Neural cell (in vitro differentiated cells): ENCODE measurements around the gene RGP1. TPM values are rescaled to one million over a fixed set of nuclear protein-coding genes. Genes with fewer than 3 reads are reported as not detected.

Experiments
- H2AFZ ChIP-seq: fragments of 200-600, 300-800 bp; sonication (generic), shearing (Covaris generic); 2 replicates; pipeline ENCODE4 v1.6.0; 2014; ENCODE audit warnings: low read depth, mild to moderate bottlenecking, antibody characterized with exemption, low read length, moderate library complexity
- H3F3A ChIP-seq: fragments of 200-600 bp; shearing (Covaris generic); 2 replicates; pipeline ENCODE4 v1.6.1; 2016; ENCODE audit warnings: mild to moderate bottlenecking, moderate library complexity, mixed read lengths, antibody characterized with exemption, low read length; ENCODE audit not compliant: insufficient read depth, poor library complexity, severe bottlenecking
- H3K27ac ChIP-seq: fragments of 200-600, 300-800 bp; sonication (generic), shearing (Covaris generic); 2 replicates; pipeline ENCODE4 v1.5.1; 2014; ENCODE audit warnings: mild to moderate bottlenecking, low read length, moderate library complexity
- H3K27me3 ChIP-seq: fragments of 300-800, 200-600 bp; sonication (generic), shearing (Covaris generic); 2 replicates; pipeline ENCODE4 v1.6.0; 2014; ENCODE audit warnings: mild to moderate bottlenecking, low read depth, low read length, moderate library complexity; ENCODE audit not compliant: insufficient read depth
- H3K36me3 ChIP-seq: fragments of 300-800, 200-600 bp; sonication (generic), shearing (Covaris generic); 2 replicates; pipeline ENCODE4 v1.5.1; 2014; ENCODE audit warnings: mild to moderate bottlenecking, antibody characterized with exemption, low read length, moderate library complexity; ENCODE audit not compliant: insufficient read depth
- H3K4me2 ChIP-seq: fragments of 300-800, 200-600 bp; sonication (generic), shearing (Covaris generic); 2 replicates; pipeline ENCODE4 v1.6.0; 2014; ENCODE audit warnings: mild to moderate bottlenecking, low read length
- H3K4me3 ChIP-seq: fragments of 300-800, 200-600 bp; sonication (generic), shearing (Covaris generic); 2 replicates; pipeline ENCODE4 v1.5.1; 2014; ENCODE audit warnings: mild to moderate bottlenecking, low read length, moderate library complexity
- H3K79me2 ChIP-seq: fragments of 200-600 bp; shearing (Covaris generic); replicated peaks from 2 replicates; pipeline ENCODE4 v1.6.0; 2014; ENCODE audit warnings: mild to moderate bottlenecking, low read length, moderate library complexity; ENCODE audit not compliant: insufficient read depth
- H3K9ac ChIP-seq: fragments of 300-800, 200-600 bp; sonication (generic), shearing (Covaris generic); 2 replicates; pipeline ENCODE4 v1.6.1; 2016; ENCODE audit warnings: mild to moderate bottlenecking, low read length, mixed read lengths
- H3K9me2 ChIP-seq: fragments of 200-600 bp; shearing (Covaris generic); 2 replicates; pipeline ENCODE4 v1.6.1; 2016; ENCODE audit warnings: mild to moderate bottlenecking, low read length, mixed read lengths; ENCODE audit not compliant: insufficient read depth
- H3K9me3 ChIP-seq: fragments of 200-600, 300-800 bp; sonication (generic), shearing (Covaris generic); 2 replicates; pipeline ENCODE4 v1.6.1; 2016; ENCODE audit warnings: mild to moderate bottlenecking, mixed run types, low read length, moderate library complexity, mixed read lengths
- H4K20me1 ChIP-seq: fragments of 200-600 bp; shearing (Covaris generic); 2 replicates; pipeline ENCODE4 v1.6.1; 2016; ENCODE audit warnings: mild to moderate bottlenecking, mixed run types; ENCODE audit not compliant: insufficient read depth
- EP300 ChIP-seq: fragments of 450-650 bp; conservative IDR thresholded peaks from 2 replicates; pipeline ENCODE4 v1.6.1; 2014; ENCODE audit warnings: antibody characterized with exemption, mild to moderate bottlenecking, moderate library complexity; ENCODE audit not compliant: poor library complexity, severe bottlenecking
- EZH2 ChIP-seq: fragments of 200-600, 300-800 bp; shearing (Covaris generic), sonication (generic); IDR thresholded peaks from 2 replicates; pipeline ENCODE4 v1.6.1; 2014; ENCODE audit warnings: antibody characterized with exemption, low read length, borderline replicate concordance, mild to moderate bottlenecking; ENCODE audit not compliant: insufficient read depth, poor library complexity, severe bottlenecking
- MXI1 ChIP-seq: fragments of 450-650 bp; conservative IDR thresholded peaks from 2 replicates; pipeline ENCODE4 v1.6.1; 2014; ENCODE audit warnings: antibody characterized with exemption, mild to moderate bottlenecking; ENCODE audit not compliant: poor library complexity, severe bottlenecking
- POLR2AphosphoS5 ChIP-seq: IDR thresholded peaks from 2 replicates; pipeline ENCODE4 v1.6.1; 2012
- RAD21 ChIP-seq: fragments of 450-650 bp; conservative IDR thresholded peaks from 2 replicates; pipeline ENCODE4 v1.6.1; 2014; ENCODE audit warnings: antibody characterized with exemption, mild to moderate bottlenecking, moderate library complexity
- SMC3 ChIP-seq: fragments of 450-650 bp; conservative IDR thresholded peaks from 2 replicates; pipeline ENCODE4 v1.6.1; 2014; ENCODE audit warnings: antibody characterized with exemption, mild to moderate bottlenecking, moderate library complexity; ENCODE audit not compliant: poor library complexity
- TAF1 ChIP-seq: IDR thresholded peaks from 2 replicates; pipeline ENCODE4 v1.6.1; 2012; ENCODE audit warnings: low read depth
- polyA plus RNA-seq: library from polyadenylated mRNA; depleted of rRNA; stranded (reverse); fragments of >200 nt; gene quantifications from 2 replicates; pipeline ENCODE4 v1.2.3, GENCODE V29; 2014
- TF ChIP-seq, protein P1 (sequence below): IDR thresholded peaks from 2 replicates; pipeline ENCODE4 v1.6.1; 2012; ENCODE audit warnings: borderline replicate concordance
- TF ChIP-seq, protein P2 (sequence below): fragments of 450-650 bp; IDR thresholded peaks from 2 replicates; pipeline ENCODE4 v1.5.1; 2014; ENCODE audit warnings: antibody characterized with exemption, mild to moderate bottlenecking, moderate library complexity; ENCODE audit not compliant: poor library complexity, severe bottlenecking

Gene RGP1
- polyA plus RNA-seq, 1 donor from 2014 or later: 8.1 TPM

DNA sequence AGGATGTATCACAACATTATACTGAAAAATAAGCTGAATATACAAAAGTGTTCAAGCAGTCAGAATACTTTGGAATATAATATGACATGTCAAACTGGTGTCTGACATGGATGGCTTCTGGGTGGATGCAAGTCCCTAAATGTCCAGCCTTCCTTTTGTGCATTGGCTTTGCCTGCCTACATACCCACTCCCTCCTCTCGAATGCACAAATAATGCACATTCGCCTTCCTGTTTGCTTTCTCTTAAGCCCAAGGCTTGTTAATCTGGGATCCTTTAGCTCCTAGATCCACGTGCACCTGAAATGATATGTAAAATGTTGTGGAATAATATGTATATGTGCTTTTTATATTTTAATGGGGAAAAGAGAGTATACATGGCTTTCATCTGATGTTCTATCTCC, 29.4 kb downstream of the RGP1 start:
- H3K27me3 ChIP-seq: no peaks in the 10 kb centered on the region
- H3K9me2 ChIP-seq: no peaks in the 10 kb centered on the region
- H3K4me3 ChIP-seq: no peak overlapping the region
- H3K9ac ChIP-seq: no peak overlapping the region
- no peaks in the 10 kb centered on the region for H3K9me3 ChIP-seq
- no peak overlapping the region for H2AFZ ChIP-seq
- H3K4me2 ChIP-seq: no peak overlapping the region
- no peaks in the 10 kb centered on the region for H3K79me2 ChIP-seq
- H3K36me3 ChIP-seq: no peaks in the 10 kb centered on the region
- no peak for TF ChIP-seq EZH2
- TF ChIP-seq, protein P1, sequence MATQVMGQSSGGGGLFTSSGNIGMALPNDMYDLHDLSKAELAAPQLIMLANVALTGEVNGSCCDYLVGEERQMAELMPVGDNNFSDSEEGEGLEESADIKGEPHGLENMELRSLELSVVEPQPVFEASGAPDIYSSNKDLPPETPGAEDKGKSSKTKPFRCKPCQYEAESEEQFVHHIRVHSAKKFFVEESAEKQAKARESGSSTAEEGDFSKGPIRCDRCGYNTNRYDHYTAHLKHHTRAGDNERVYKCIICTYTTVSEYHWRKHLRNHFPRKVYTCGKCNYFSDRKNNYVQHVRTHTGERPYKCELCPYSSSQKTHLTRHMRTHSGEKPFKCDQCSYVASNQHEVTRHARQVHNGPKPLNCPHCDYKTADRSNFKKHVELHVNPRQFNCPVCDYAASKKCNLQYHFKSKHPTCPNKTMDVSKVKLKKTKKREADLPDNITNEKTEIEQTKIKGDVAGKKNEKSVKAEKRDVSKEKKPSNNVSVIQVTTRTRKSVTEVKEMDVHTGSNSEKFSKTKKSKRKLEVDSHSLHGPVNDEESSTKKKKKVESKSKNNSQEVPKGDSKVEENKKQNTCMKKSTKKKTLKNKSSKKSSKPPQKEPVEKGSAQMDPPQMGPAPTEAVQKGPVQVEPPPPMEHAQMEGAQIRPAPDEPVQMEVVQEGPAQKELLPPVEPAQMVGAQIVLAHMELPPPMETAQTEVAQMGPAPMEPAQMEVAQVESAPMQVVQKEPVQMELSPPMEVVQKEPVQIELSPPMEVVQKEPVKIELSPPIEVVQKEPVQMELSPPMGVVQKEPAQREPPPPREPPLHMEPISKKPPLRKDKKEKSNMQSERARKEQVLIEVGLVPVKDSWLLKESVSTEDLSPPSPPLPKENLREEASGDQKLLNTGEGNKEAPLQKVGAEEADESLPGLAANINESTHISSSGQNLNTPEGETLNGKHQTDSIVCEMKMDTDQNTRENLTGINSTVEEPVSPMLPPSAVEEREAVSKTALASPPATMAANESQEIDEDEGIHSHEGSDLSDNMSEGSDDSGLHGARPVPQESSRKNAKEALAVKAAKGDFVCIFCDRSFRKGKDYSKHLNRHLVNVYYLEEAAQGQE: no peak
- no peak for TF ChIP-seq EP300
- TF ChIP-seq POLR2AphosphoS5: no peak
- no peak for TF ChIP-seq RAD21
- TF ChIP-seq MXI1: no peak
- no peak for TF ChIP-seq SMC3
- TF ChIP-seq, protein P2, sequence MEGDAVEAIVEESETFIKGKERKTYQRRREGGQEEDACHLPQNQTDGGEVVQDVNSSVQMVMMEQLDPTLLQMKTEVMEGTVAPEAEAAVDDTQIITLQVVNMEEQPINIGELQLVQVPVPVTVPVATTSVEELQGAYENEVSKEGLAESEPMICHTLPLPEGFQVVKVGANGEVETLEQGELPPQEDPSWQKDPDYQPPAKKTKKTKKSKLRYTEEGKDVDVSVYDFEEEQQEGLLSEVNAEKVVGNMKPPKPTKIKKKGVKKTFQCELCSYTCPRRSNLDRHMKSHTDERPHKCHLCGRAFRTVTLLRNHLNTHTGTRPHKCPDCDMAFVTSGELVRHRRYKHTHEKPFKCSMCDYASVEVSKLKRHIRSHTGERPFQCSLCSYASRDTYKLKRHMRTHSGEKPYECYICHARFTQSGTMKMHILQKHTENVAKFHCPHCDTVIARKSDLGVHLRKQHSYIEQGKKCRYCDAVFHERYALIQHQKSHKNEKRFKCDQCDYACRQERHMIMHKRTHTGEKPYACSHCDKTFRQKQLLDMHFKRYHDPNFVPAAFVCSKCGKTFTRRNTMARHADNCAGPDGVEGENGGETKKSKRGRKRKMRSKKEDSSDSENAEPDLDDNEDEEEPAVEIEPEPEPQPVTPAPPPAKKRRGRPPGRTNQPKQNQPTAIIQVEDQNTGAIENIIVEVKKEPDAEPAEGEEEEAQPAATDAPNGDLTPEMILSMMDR: no peak
- no peak for TF ChIP-seq TAF1
- H3F3A ChIP-seq: no peaks in the 10 kb centered on the region
- no peak overlapping the region for H3K27ac ChIP-seq
- H4K20me1 ChIP-seq: no peaks in the 10 kb centered on the region

DNA sequence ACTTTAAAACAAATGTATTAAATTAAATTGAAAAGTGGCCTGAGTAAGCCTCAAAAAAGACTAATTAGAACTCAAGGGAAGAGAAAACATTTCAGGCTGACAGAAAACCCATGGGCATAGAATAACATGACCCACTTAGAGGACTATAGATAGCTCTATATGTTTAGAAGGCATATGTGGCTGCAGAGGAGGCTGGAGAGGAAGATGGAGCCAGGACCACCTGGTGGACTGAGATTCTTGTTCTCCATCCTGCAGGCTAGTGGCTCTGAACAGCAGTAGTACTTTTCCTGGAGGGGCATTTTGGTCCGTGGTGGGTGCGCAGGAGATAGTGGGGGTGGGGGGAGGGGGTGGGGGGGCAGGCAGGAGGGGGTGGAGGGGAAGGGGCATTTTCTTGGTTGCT, 32.0 kb downstream of the RGP1 start:
- H4K20me1 ChIP-seq: no peaks in the 10 kb centered on the region
- H3K9me3 ChIP-seq: no peaks in the 10 kb centered on the region
- H3K36me3 ChIP-seq: no peaks in the 10 kb centered on the region
- no peak overlapping the region for H3K9ac ChIP-seq
- H3K9me2 ChIP-seq: no peaks in the 10 kb centered on the region
- no peaks in the 10 kb centered on the region for H3F3A ChIP-seq
- TF ChIP-seq MXI1 (no peak), EZH2 (no peak), EP300 (no peak), SMC3 (no peak), POLR2AphosphoS5 (no peak)
- TF ChIP-seq, protein P1: no peak
- H3K79me2 ChIP-seq: no peaks in the 10 kb centered on the region
- H3K27me3 ChIP-seq: no peaks in the 10 kb centered on the region
- no peak overlapping the region for H3K27ac ChIP-seq
- H3K4me3 ChIP-seq: no peak overlapping the region
- H2AFZ ChIP-seq: no peak overlapping the region
- no peak overlapping the region for H3K4me2 ChIP-seq
